GM18867 (cell line): ENCODE measurements around the gene FBP1.
"Not testable (repeated sequence)": the region's sequence is repeated elsewhere in the genome, so short reads cannot be mapped to it uniquely, and the experiment has no call there.

ENCODE experiments used
- ATAC-seq: cut with Tn5 transposase; IDR thresholded peaks from one replicate; pipeline ENCODE4 v1.9.1; 2021; ENCODE audit warnings: mild to moderate bottlenecking, moderate library complexity; ENCODE audit not compliant: unreplicated experiment

Gene FBP1

GRCh38 chr9:94586316-94586715 is 53.0 kb downstream of the FBP1 start:
- peak; percentile 56 for ATAC-seq

GRCh38 chr9:94584555-94584954 is 54.8 kb downstream of the FBP1 start:
- ATAC-seq = no peak

GRCh38 chr9:94581728-94582127 is 57.6 kb downstream of the FBP1 start:
- no peak for ATAC-seq

- ATAC-seq = no peak
Measured at GRCh38 chr9:94577571-94577970, 61.7 kb downstream of the FBP1 start.

- ATAC-seq = no peak
Measured at GRCh38 chr9:94577036-94577435, 62.3 kb downstream of the FBP1 start.

GRCh38 chr9:94576131-94576530 is 63.2 kb downstream of the FBP1 start:
- no peak for ATAC-seq

- no peak for ATAC-seq
Measured at GRCh38 chr9:94568972-94569712, 70.2 kb downstream of the FBP1 start.

GRCh38 chr9:94568250-94568889 is 70.9 kb downstream of the FBP1 start:
- ATAC-seq = no peak

- ATAC-seq = no peak
Measured at GRCh38 chr9:94567271-94567670, 72.0 kb downstream of the FBP1 start.

- no peak for ATAC-seq
Measured at GRCh38 chr9:94566550-94566949, 72.8 kb downstream of the FBP1 start.

- ATAC-seq = not testable (repeated sequence)
Measured at GRCh38 chr9:94564279-94564678, 75.0 kb downstream of the FBP1 start.

GRCh38 chr9:94563548-94563947 is 75.8 kb downstream of the FBP1 start:
- no peak for ATAC-seq

GRCh38 chr9:94560237-94560636 is 79.1 kb downstream of the FBP1 start:
- ATAC-seq = no peak

GRCh38 chr9:94557376-94557775 is 81.9 kb downstream of the FBP1 start:
- no peak for ATAC-seq

- peak; percentile 65 for ATAC-seq
Measured at GRCh38 chr9:94554439-94555331, 84.6 kb downstream of the FBP1 start, which contains the start of gene PCAT7. Gene PCAT7, plus strand, starts transcription at chr9:94555083.

- ATAC-seq = no peak
Measured at GRCh38 chr9:94554078-94554438, 85.3 kb downstream of the FBP1 start.
